Stomach (tissue), 9 donors: Measurements from ENCODE around the gene ADCY6. TPM values are rescaled to one million over a fixed set of nuclear protein-coding genes. Genes with fewer than 3 reads are reported as not detected.
A peak's percentile ranks its signal among the peaks of the same experiment; 100 is the strongest.

Source experiments
- DNase-seq, 2 donors: peaks; one replicate each; pipeline versions ENCODE4 v3.0.0 to v3.0.0-alpha.2; 2013 to 2019
- H3K27ac ChIP-seq, 5 donors: fragments of 200-600 bp in 4 of 5; sonication (generic) in 4 of 5; one replicate each; pipeline ENCODE4 v1.5.1; 2013 to 2019; ENCODE audit warnings: mild to moderate bottlenecking in 1 of 5, moderate library complexity in 1 of 5
- H3K27me3 ChIP-seq, 3 donors: fragments of 200-600 bp; sonication (generic); one replicate each; pipeline ENCODE4 v1.5.1; 2017 to 2019; ENCODE audit warnings: mixed run types in 1 of 3
- H3K36me3 ChIP-seq, 4 donors: fragments of 200-600 bp; sonication (generic); 1 replicate in 3 of 4; 2 replicates in 1 of 4; pipeline ENCODE4 v1.5.1; 2016 to 2019
- H3K4me1 ChIP-seq, 4 donors: fragments of 200-600 bp; sonication (generic); one replicate each; pipeline ENCODE4 v1.5.1; 2016 to 2019
- H3K4me3 ChIP-seq, 4 donors: fragments of 200-600 bp; sonication (generic) in 3 of 4; one replicate each; pipeline ENCODE4 v1.5.1; 2016 to 2019; ENCODE audit warnings: mild to moderate bottlenecking in 1 of 4
- H3K9me3 ChIP-seq, 4 donors: fragments of 200-600 bp; sonication (generic); one replicate each; pipeline ENCODE4 v1.5.1; 2016 to 2019
- CTCF ChIP-seq, 7 experiments: fragments of 450-650 bp in 4 of 7; fragments of 200-600 bp in 3 of 7; sonication (generic) in 3 of 7; IDR thresholded peaks; one replicate each; pipeline ENCODE4 v1.5.1; 2016 to 2019; ENCODE audit warnings: antibody characterized with exemption in 7 of 7, control low read depth in 2 of 7, mild to moderate bottlenecking in 1 of 7
- EP300 ChIP-seq: sonication (generic); formaldehyde crosslinking; IDR thresholded peaks from one replicate; pipeline ENCODE4 v1.6.1; 2017; ENCODE audit warnings: antibody characterized with exemption
- POLR2A ChIP-seq, 4 donors: fragments of 450-650 bp; IDR thresholded peaks; one replicate each; pipeline ENCODE4 v1.6.1; 2016; ENCODE audit warnings: antibody characterized with exemption in 4 of 4, control low read depth in 2 of 4, mild to moderate bottlenecking in 1 of 4, moderate library complexity in 1 of 4
- POLR2AphosphoS5 ChIP-seq, 3 donors: sonication (generic); formaldehyde crosslinking; IDR thresholded peaks; one replicate each; pipeline ENCODE4 v1.6.1; 2016; ENCODE audit warnings: antibody characterized with exemption in 3 of 3
- WGBS, 5 donors: extraction: QIAGEN DNeasy Blood & Tissue Kit in 3 of 5; methylation state at CpG; one replicate each; pipeline versions ENCODE4 v1.1.5 to v1.1.7; 2013 to 2018; 5-methylcytosine and 5-hydroxymethylcytosine counted together
- intact Hi-C: fragments of 100-400 bp; cut with DNase I; formaldehyde crosslinking; loops from one replicate; pipeline ENCODE4 v1.15.1; 2023; ENCODE audit warnings: low total_unique reads
- polyA plus RNA-seq, 3 donors: library from polyadenylated mRNA; stranded (reverse); fragments of 200-250 nt; gene quantifications; one replicate each; pipeline ENCODE4 v1.2.3, GENCODE V29; 2013
- total RNA-seq, 5 donors: library from RNA; depleted of rRNA; stranded (reverse); fragments of >200 nt; gene quantifications; one replicate each; pipeline versions ENCODE4 v1.1.0 to v1.2.3, GENCODE V29; 2014 to 2016
- donor health status: healthy with polysubstance abuse.
- donor health status: Bipolar disorder and iron deficiency.
- donor health status: healthy.

The ADCY6 gene
- total and polyA plus RNA-seq, 8 donors = 5.8 to 432 (median 41.3) TPM

GRCh38 chr12:48826209-48826855, 37.4 kb upstream of the ADCY6 start:
- 77 to 84% (median 83%) methylated on average over 13 to 15 of the region's 15 CpGs for WGBS, 5 donors
- H3K27me3 ChIP-seq = no peaks in the 10 kb centered on the region
- intact Hi-C loops = no loop called here
- no peaks in the 10 kb centered on the region for H3K9me3 ChIP-seq
- H3K36me3 ChIP-seq = peaks cover 27 to 82% (median 75%) of the 10 kb centered on the region in 4 donors
- no peak for DNase-seq
- H3K4me1 ChIP-seq = no peaks in the 10 kb centered on the region
- no peak overlapping the region for H3K4me3 ChIP-seq
- TF ChIP-seq POLR2AphosphoS5 (IDR thresholded peaks at IDR 0.05) = no peak
- no peak for TF ChIP-seq POLR2A (IDR thresholded peaks at IDR 0.05)
- TF ChIP-seq EP300 = no peak
- TF ChIP-seq CTCF (IDR thresholded peaks at IDR 0.05) = no peak
- no peak overlapping the region for H3K27ac ChIP-seq

GRCh38 chr12:48824905-48825304, 36.0 kb upstream of the ADCY6 start:
- H3K9me3 ChIP-seq = no peaks in the 10 kb centered on the region
- TF ChIP-seq POLR2A (IDR thresholded peaks at IDR 0.05) = no peak
- no peak for TF ChIP-seq EP300
- TF ChIP-seq CTCF (IDR thresholded peaks at IDR 0.05) = no peak
- TF ChIP-seq POLR2AphosphoS5 (IDR thresholded peaks at IDR 0.05) = no peak
- H3K4me1 ChIP-seq = no peaks in the 10 kb centered on the region
- intact Hi-C loops = no loop called here
- no peak overlapping the region for H3K27ac ChIP-seq
- H3K27me3 ChIP-seq = no peaks in the 10 kb centered on the region
- no peak for DNase-seq
- no peak overlapping the region for H3K4me3 ChIP-seq
- H3K36me3 ChIP-seq = peaks cover 13 to 67% (median 60%) of the 10 kb centered on the region in 4 donors
- WGBS, 5 donors = 81 to 97% (median 91%) methylated on average over 4 of the region's 4 CpGs

- intact Hi-C loops = no loop called here
- Histone ChIP-seq H3K9me3 (no peaks in the 10 kb centered on the region), H3K27ac (no peak overlapping the region), H3K4me1 (peaks cover 0 to 5% (median 2%) of the 10 kb centered on the region in 4 donors), H3K36me3 (peaks cover 5 to 59% (median 52%) of the 10 kb centered on the region in 4 donors), H3K4me3 (no peak overlapping the region), H3K27me3 (no peaks in the 10 kb centered on the region)
- TF ChIP-seq POLR2AphosphoS5 (IDR thresholded peaks at IDR 0.05) = no peak
- no peak for TF ChIP-seq EP300
- TF ChIP-seq CTCF (IDR thresholded peaks at IDR 0.05) = no peak
- TF ChIP-seq POLR2A (IDR thresholded peaks at IDR 0.05) = no peak
- 30 to 60% (median 56%) methylated on average over 11 to 12 of the region's 12 CpGs for WGBS, 5 donors
- DNase-seq = peak; percentile 38 to 85
Observed at GRCh38 chr12:48824112-48824511, 35.2 kb upstream of the ADCY6 start.

GRCh38 chr12:48823281-48823680, 34.4 kb upstream of the ADCY6 start:
- Histone ChIP-seq H3K9me3 (no peaks in the 10 kb centered on the region), H3K27ac (no peak overlapping the region), H3K36me3 (peaks cover 0 to 51% (median 44%) of the 10 kb centered on the region in 4 donors), H3K27me3 (no peaks in the 10 kb centered on the region), H3K4me1 (peaks cover 4 to 13% (median 9%) of the 10 kb centered on the region in 4 donors), H3K4me3 (no peak overlapping the region)
- no peak for DNase-seq
- 93 to 97% (median 93%) methylated on average over 9 to 11 of the region's 11 CpGs for WGBS, 5 donors
- TF ChIP-seq EP300 = no peak
- no peak for TF ChIP-seq CTCF (IDR thresholded peaks at IDR 0.05)
- TF ChIP-seq POLR2AphosphoS5 (IDR thresholded peaks at IDR 0.05) = no peak
- no peak for TF ChIP-seq POLR2A (IDR thresholded peaks at IDR 0.05)
- intact Hi-C loops = no loop called here
